Panc1 (cell line): ENCODE measurements around the gene PODNL1. TPM values are rescaled to one million over a fixed set of nuclear protein-coding genes. Genes with fewer than 3 reads are reported as not detected.
"Not testable (repeated sequence)": the region's sequence is repeated elsewhere in the genome, so short reads cannot be mapped to it uniquely, and the experiment has no call there.

Experiments
- ATAC-seq: fragments of 200-7000 bp; cut with Tn5 transposase; 2 replicates; pipeline ENCODE4 v1.9.1; 2020; ENCODE audit warnings: mild to moderate bottlenecking, moderate library complexity
- BruUV-seq: library from RNA; stranded (reverse); fragments of 400-500 nt; replicated peaks from 2 replicates; lab custom pipeline; 2021; lab: Mats Ljungman, UMichigan
- CTCF ChIA-PET: fragments of 300-600 bp; sonication (Branson Sonifier 250); formaldehyde crosslinking; loops from one replicate; lab custom pipeline; 2022; ENCODE audit warnings: antibody characterized with exemption; lab: Charles Lee
- POLR2A ChIA-PET: fragments of 300-600 bp; sonication (Branson Sonifier 250); formaldehyde crosslinking; loops from one replicate; lab custom pipeline; 2022; ENCODE audit warnings: antibody characterized with exemption; lab: Charles Lee
- DNase-seq: peaks from one replicate; pipeline ENCODE4 v3.0.0-alpha.2; 2010; ENCODE audit warnings: low read depth, low spot score
- H3K27ac ChIP-seq: 2 replicates; pipeline ENCODE4 v1.5.1; 2011; ENCODE audit warnings: mild to moderate bottlenecking, low read length, inconsistent platforms
- H3K27me3 ChIP-seq: fragments of 200-500 bp; sonication (Bioruptor generic); 2 replicates; pipeline ENCODE4 v1.6.0; 2014; ENCODE audit warnings: low read length, inconsistent platforms; ENCODE audit not compliant: control insufficient read depth, insufficient read depth
- H3K36me3 ChIP-seq: fragments of 200-500 bp; sonication (Bioruptor generic); 2 replicates; pipeline ENCODE4 v1.5.1; 2014; ENCODE audit warnings: inconsistent platforms, mild to moderate bottlenecking, low read length, moderate library complexity; ENCODE audit not compliant: control insufficient read depth, insufficient read depth
- H3K4me1 ChIP-seq: 2 replicates; pipeline ENCODE4 v1.5.1; 2011; ENCODE audit warnings: inconsistent platforms, mild to moderate bottlenecking, low read length, moderate library complexity; ENCODE audit not compliant: control insufficient read depth, insufficient read depth
- H3K4me3 ChIP-seq, 2 experiments: 2 replicates each; pipeline ENCODE4 v1.5.1; 2011 to 2012; ENCODE audit warnings: low read depth in 2 of 2, low read length in 2 of 2, mild to moderate bottlenecking in 2 of 2, inconsistent platforms in 1 of 2, moderate library complexity in 1 of 2
- H3K9me3 ChIP-seq: fragments of 200-500 bp; sonication (Bioruptor generic); 2 replicates; pipeline ENCODE4 v1.5.1; 2014; ENCODE audit warnings: low read depth, mild to moderate bottlenecking, inconsistent platforms, low read length, moderate library complexity; ENCODE audit not compliant: control insufficient read depth, insufficient read depth
- POLR2AphosphoS5 ChIP-seq: IDR thresholded peaks from 2 replicates; pipeline ENCODE4 v1.6.1; 2012; ENCODE audit warnings: mild to moderate bottlenecking, low read depth, low read length, moderate library complexity
- SIN3A ChIP-seq: IDR thresholded peaks from 2 replicates; pipeline ENCODE4 v1.6.1; 2012; ENCODE audit warnings: low read depth, mild to moderate bottlenecking, low read length, moderate library complexity, borderline replicate concordance; ENCODE audit not compliant: insufficient read depth
- TCF7L2 ChIP-seq: IDR thresholded peaks from 2 replicates; pipeline ENCODE4 v1.6.1; 2011; ENCODE audit warnings: mild to moderate bottlenecking, low read depth, low read length, inconsistent platforms
- in situ Hi-C: cut with HindIII; loops from 2 replicates; pipeline ENCODE4 v1.10.0; 2016; ENCODE audit warnings: low sequenced_read_pairs, low pct_unique_long_range_greater_than_20kb
- intact Hi-C: fragments of 100-400 bp; cut with micrococcal nuclease; formaldehyde crosslinking; loops from one replicate; pipeline ENCODE4 v1.10.0; 2022; ENCODE audit not compliant: unreplicated experiment
- total RNA-seq: library from RNA; stranded (reverse); gene quantifications from one replicate; pipeline ENCODE4 v1.2.1, GENCODE V29; 2021; ENCODE audit not compliant: unreplicated experiment
- TF ChIP-seq, protein P1 (sequence below), 2 experiments: IDR thresholded peaks; 2 replicates each; pipeline ENCODE4 v1.6.1; 2011 to 2012; ENCODE audit warnings: low read depth in 2 of 2, control low read depth in 1 of 2, low read length in 1 of 2, mild to moderate bottlenecking in 1 of 2, moderate library complexity in 1 of 2; ENCODE audit not compliant: insufficient read depth in 1 of 2
- TF ChIP-seq, protein P2 (sequence below): fragments of 450-650 bp; IDR thresholded peaks from 2 replicates; pipeline ENCODE4 v1.5.1; 2017; ENCODE audit warnings: mild to moderate bottlenecking

Gene PODNL1
- total RNA-seq, 1 experiment from 2014 or later: 1.4 TPM

GRCh38 chr19:13972368-13973155 is 34.3 kb upstream of the PODNL1 start:
- in situ Hi-C loops: no loop called here
- ChIA-PET POLR2A (no interaction called here), CTCF (no interaction called here)
- Histone ChIP-seq H3K27me3 (no peaks in the 10 kb centered on the region), H3K4me3 (no peak overlapping the region), H3K36me3 (no peaks in the 10 kb centered on the region), H3K27ac (no peak overlapping the region), H3K4me1 (no peaks in the 10 kb centered on the region), H3K9me3 (no peaks in the 10 kb centered on the region)
- no peak for ATAC-seq
- TF ChIP-seq, protein P1, sequence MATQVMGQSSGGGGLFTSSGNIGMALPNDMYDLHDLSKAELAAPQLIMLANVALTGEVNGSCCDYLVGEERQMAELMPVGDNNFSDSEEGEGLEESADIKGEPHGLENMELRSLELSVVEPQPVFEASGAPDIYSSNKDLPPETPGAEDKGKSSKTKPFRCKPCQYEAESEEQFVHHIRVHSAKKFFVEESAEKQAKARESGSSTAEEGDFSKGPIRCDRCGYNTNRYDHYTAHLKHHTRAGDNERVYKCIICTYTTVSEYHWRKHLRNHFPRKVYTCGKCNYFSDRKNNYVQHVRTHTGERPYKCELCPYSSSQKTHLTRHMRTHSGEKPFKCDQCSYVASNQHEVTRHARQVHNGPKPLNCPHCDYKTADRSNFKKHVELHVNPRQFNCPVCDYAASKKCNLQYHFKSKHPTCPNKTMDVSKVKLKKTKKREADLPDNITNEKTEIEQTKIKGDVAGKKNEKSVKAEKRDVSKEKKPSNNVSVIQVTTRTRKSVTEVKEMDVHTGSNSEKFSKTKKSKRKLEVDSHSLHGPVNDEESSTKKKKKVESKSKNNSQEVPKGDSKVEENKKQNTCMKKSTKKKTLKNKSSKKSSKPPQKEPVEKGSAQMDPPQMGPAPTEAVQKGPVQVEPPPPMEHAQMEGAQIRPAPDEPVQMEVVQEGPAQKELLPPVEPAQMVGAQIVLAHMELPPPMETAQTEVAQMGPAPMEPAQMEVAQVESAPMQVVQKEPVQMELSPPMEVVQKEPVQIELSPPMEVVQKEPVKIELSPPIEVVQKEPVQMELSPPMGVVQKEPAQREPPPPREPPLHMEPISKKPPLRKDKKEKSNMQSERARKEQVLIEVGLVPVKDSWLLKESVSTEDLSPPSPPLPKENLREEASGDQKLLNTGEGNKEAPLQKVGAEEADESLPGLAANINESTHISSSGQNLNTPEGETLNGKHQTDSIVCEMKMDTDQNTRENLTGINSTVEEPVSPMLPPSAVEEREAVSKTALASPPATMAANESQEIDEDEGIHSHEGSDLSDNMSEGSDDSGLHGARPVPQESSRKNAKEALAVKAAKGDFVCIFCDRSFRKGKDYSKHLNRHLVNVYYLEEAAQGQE (IDR thresholded peaks at IDR 0.05; ENCODE audit: insufficient read depth in 1 of 2, low read depth in 2 of 2, low read length in 1 of 2): no peak
- TF ChIP-seq POLR2AphosphoS5 (no peak), SIN3A (no peak), TCF7L2 (no peak)
- TF ChIP-seq, protein P2, sequence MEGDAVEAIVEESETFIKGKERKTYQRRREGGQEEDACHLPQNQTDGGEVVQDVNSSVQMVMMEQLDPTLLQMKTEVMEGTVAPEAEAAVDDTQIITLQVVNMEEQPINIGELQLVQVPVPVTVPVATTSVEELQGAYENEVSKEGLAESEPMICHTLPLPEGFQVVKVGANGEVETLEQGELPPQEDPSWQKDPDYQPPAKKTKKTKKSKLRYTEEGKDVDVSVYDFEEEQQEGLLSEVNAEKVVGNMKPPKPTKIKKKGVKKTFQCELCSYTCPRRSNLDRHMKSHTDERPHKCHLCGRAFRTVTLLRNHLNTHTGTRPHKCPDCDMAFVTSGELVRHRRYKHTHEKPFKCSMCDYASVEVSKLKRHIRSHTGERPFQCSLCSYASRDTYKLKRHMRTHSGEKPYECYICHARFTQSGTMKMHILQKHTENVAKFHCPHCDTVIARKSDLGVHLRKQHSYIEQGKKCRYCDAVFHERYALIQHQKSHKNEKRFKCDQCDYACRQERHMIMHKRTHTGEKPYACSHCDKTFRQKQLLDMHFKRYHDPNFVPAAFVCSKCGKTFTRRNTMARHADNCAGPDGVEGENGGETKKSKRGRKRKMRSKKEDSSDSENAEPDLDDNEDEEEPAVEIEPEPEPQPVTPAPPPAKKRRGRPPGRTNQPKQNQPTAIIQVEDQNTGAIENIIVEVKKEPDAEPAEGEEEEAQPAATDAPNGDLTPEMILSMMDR: no peak
- no TSS peak for BruUV-seq
- intact Hi-C loops: no loop called here
- no peak for DNase-seq

DNA sequence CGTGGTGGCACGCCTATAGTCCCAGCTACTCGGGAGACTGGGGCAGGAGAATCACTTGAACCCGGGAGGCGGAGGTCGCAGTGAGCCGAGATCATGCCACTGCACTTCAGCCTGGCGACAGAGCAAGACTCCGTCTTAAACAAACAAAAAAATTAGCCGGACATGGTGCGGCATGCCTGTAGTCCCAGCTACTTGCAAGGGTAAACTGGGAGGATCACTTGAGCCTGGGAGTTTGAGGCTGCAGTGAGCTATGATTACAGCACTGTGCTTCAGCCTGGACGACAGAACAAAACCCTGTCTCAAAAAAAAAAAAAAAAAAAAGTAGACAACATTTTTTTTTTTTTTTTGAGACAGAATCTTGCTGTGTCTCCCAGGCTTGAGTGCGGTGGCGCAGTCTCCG is 33.7 kb upstream of the PODNL1 start:
- CTCF ChIA-PET: interaction anchor here (0.7 kb wide), 2 partner anchors 80 to 96 kb away, joined by 3 to 5 read pairs; no protein-coding TSS in a partner anchor
- H3K27ac ChIP-seq, ATAC-seq, BruUV-seq, H3K4me3 ChIP-seq, H3K27me3 ChIP-seq, H3K36me3 ChIP-seq, intact Hi-C loops, DNase-seq, H3K9me3 ChIP-seq, POLR2A ChIA-PET, in situ Hi-C loops, H3K4me1 ChIP-seq: not testable (repeated sequence)

GRCh38 chr19:13969897-13970296 is 31.7 kb upstream of the PODNL1 start:
- in situ Hi-C loops: no loop called here
- TF ChIP-seq, protein P2: no peak
- TF ChIP-seq TCF7L2 (no peak), SIN3A (no peak), POLR2AphosphoS5 (no peak)
- TF ChIP-seq, protein P1 (IDR thresholded peaks at IDR 0.05; ENCODE audit: insufficient read depth in 1 of 2, low read depth in 2 of 2, low read length in 1 of 2): no peak

More at GRCh38 chr19:13969897-13970296, 31.7 kb upstream of the PODNL1 start:
- H3K4me3 ChIP-seq: no peak overlapping the region
- H3K27me3 ChIP-seq: no peaks in the 10 kb centered on the region
- no peak overlapping the region for H3K27ac ChIP-seq
- CTCF ChIA-PET: no interaction called here
- POLR2A ChIA-PET: no interaction called here
- no peaks in the 10 kb centered on the region for H3K9me3 ChIP-seq
- DNase-seq (no peak), ATAC-seq (no peak)
- intact Hi-C loops: no loop called here
- H3K4me1 ChIP-seq: no peaks in the 10 kb centered on the region
- BruUV-seq: no TSS peak
- H3K36me3 ChIP-seq: no peaks in the 10 kb centered on the region
